Measurements from ENCODE around the gene ITGA2. TPM values are rescaled to one million over a fixed set of nuclear protein-coding genes. Genes with fewer than 3 reads are reported as not detected.

The ITGA2 gene
- total and polyA plus RNA-seq, 2 experiments from 2014 or later, result 2.5 to 10.2 TPM

DNA sequence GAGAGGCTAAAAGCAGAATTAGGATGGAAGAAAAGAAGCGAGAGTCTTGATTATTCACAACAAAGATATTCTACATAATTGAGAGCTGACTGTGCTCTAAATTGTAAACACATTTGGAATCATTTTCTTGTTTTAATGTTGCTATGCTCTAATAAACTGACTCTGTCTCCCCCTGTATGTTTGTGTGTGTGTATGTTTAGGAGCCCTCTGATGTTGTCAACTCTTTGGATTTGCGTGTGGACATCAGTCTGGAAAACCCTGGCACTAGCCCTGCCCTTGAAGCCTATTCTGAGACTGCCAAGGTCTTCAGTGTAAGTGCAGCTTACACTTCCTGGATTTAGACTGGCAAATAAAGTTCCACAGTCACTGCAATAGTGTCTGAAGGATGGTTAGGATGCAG is 82.6 kb downstream of the ITGA2 start:
- no peaks in the 10 kb centered on the region for H3K9me3 ChIP-seq (ENCODE audit: low read depth)
- no peak for DNase-seq (ENCODE audit: low spot score)
- H3K4me3 ChIP-seq, result no peak overlapping the region
- no peak overlapping the region for H3K27ac ChIP-seq
- no peaks in the 10 kb centered on the region for H3K27me3 ChIP-seq
- H3K36me3 ChIP-seq (replicated peaks; ENCODE audit: insufficient read depth, low read depth), result no peaks in the 10 kb centered on the region
- TF ChIP-seq, protein P1, sequence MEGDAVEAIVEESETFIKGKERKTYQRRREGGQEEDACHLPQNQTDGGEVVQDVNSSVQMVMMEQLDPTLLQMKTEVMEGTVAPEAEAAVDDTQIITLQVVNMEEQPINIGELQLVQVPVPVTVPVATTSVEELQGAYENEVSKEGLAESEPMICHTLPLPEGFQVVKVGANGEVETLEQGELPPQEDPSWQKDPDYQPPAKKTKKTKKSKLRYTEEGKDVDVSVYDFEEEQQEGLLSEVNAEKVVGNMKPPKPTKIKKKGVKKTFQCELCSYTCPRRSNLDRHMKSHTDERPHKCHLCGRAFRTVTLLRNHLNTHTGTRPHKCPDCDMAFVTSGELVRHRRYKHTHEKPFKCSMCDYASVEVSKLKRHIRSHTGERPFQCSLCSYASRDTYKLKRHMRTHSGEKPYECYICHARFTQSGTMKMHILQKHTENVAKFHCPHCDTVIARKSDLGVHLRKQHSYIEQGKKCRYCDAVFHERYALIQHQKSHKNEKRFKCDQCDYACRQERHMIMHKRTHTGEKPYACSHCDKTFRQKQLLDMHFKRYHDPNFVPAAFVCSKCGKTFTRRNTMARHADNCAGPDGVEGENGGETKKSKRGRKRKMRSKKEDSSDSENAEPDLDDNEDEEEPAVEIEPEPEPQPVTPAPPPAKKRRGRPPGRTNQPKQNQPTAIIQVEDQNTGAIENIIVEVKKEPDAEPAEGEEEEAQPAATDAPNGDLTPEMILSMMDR (IDR thresholded peaks at IDR 0.05; ENCODE audit: poor library complexity), result no peak
- TF ChIP-seq EZH2phosphoT487 (IDR thresholded peaks at IDR 0.05; ENCODE audit: low read depth, severe bottlenecking, unreplicated experiment) (no peak), EZH2 (IDR thresholded peaks at IDR 0.05; ENCODE audit: borderline replicate concordance) (no peak)
- no peaks in the 10 kb centered on the region for H3K4me1 ChIP-seq (ENCODE audit: insufficient read depth)
- no peak overlapping the region for H2AFZ ChIP-seq
- H4K20me1 ChIP-seq (ENCODE audit: insufficient read depth, poor library complexity, severe bottlenecking), result no peaks in the 10 kb centered on the region
- no peak overlapping the region for H3K4me2 ChIP-seq
- 77% methylated on average over 2 of the region's 2 CpGs for WGBS (ENCODE audit: low lambda C conversion rate, missing lambda C conversion rate)
- peaks cover 6% of the 10 kb centered on the region for H3K9me2 ChIP-seq (replicated peaks; ENCODE audit: insufficient read depth)
- H3K79me2 ChIP-seq, result no peaks in the 10 kb centered on the region

DNA sequence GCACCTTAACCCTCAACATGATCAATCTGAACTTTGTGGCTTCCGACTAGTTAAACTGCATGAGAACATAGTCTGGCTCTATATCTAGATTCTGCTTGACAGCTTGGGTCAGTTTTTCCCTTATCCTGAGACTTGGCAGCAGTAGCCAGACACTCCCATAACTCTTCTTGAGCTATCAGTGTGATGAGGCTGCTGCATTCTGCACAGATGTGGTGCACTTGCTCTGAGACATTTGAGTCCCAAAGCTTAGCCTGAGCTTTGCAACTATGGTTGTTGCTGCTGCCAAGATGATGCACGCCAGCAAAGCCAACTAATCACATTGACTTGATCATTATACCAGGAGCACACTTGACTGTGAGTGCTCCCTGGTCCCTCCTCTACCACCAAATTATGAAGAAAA is 84.2 kb downstream of the ITGA2 start:
- H3K9me2 ChIP-seq (replicated peaks; ENCODE audit: insufficient read depth), result peaks cover 6% of the 10 kb centered on the region
- no peaks in the 10 kb centered on the region for H3K9me3 ChIP-seq (ENCODE audit: low read depth)
- no peaks in the 10 kb centered on the region for H3K27me3 ChIP-seq
- H3K4me2 ChIP-seq, result no peak overlapping the region
- TF ChIP-seq EZH2 (IDR thresholded peaks at IDR 0.05; ENCODE audit: borderline replicate concordance), result no peak
- TF ChIP-seq, protein P1 (IDR thresholded peaks at IDR 0.05; ENCODE audit: poor library complexity), result no peak
- no peak for TF ChIP-seq EZH2phosphoT487 (IDR thresholded peaks at IDR 0.05; ENCODE audit: low read depth, severe bottlenecking, unreplicated experiment)
- H3K27ac ChIP-seq, result no peak overlapping the region
- H3K4me1 ChIP-seq (ENCODE audit: insufficient read depth), result no peaks in the 10 kb centered on the region
- H3K4me3 ChIP-seq, result no peak overlapping the region
- H3K36me3 ChIP-seq (replicated peaks; ENCODE audit: insufficient read depth, low read depth), result no peaks in the 10 kb centered on the region
- H3K79me2 ChIP-seq, result no peaks in the 10 kb centered on the region
- DNase-seq (ENCODE audit: low spot score), result no peak
- 78% methylated on average over 2 of the region's 2 CpGs for WGBS (ENCODE audit: low lambda C conversion rate, missing lambda C conversion rate)
- H2AFZ ChIP-seq, result no peak overlapping the region
- H4K20me1 ChIP-seq (ENCODE audit: insufficient read depth, poor library complexity, severe bottlenecking), result no peaks in the 10 kb centered on the region

DNA sequence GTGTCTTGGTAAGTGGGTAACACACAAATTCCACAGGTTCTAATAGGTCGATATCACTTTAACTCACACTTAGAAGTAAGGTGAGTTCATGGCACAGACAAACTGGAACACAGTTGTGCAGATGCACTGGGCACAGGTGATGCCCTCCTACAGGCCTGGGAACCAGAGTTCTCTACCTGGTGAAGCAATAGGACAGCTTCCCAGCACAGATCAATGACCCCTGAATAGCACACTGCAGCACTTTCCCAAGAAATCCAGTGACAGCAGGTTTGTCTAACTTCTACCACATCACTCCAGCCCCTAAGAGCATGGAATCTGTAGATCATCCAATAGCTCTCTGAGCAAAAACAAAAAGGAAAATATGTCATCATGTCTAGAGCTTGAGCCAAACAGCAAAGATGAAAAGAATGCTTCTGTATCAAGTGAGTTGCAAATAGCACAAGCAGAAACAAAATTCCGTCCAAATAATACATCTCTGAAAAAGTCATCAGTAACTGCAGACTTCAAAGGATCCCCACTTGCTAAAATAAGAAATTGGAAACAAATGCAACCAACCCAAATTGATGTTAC is 86.9 kb downstream of the ITGA2 start:
- Histone ChIP-seq H4K20me1 (ENCODE audit: insufficient read depth, poor library complexity, severe bottlenecking) (no peaks in the 10 kb centered on the region), H3K9me2 (replicated peaks; ENCODE audit: insufficient read depth) (peaks cover 6% of the 10 kb centered on the region), H3K27ac (no peak overlapping the region), H3K4me1 (ENCODE audit: insufficient read depth) (no peaks in the 10 kb centered on the region), H3K4me2 (no peak overlapping the region), H3K36me3 (replicated peaks; ENCODE audit: insufficient read depth, low read depth) (no peaks in the 10 kb centered on the region), H3K4me3 (no peak overlapping the region), H2AFZ (no peak overlapping the region), H3K79me2 (no peaks in the 10 kb centered on the region), H3K27me3 (no peaks in the 10 kb centered on the region), H3K9me3 (ENCODE audit: low read depth) (no peaks in the 10 kb centered on the region)
- DNase-seq (ENCODE audit: low spot score), result no peak
- WGBS (ENCODE audit: low lambda C conversion rate, missing lambda C conversion rate), result 90% methylated on average over 2 of the region's 2 CpGs
- TF ChIP-seq, protein P1 (IDR thresholded peaks at IDR 0.05; ENCODE audit: poor library complexity), result no peak
- TF ChIP-seq EZH2 (IDR thresholded peaks at IDR 0.05; ENCODE audit: borderline replicate concordance) (no peak), EZH2phosphoT487 (IDR thresholded peaks at IDR 0.05; ENCODE audit: low read depth, severe bottlenecking, unreplicated experiment) (no peak)
